GM19324 (cell line): ENCODE measurements around the gene SAMD4B.
"Not testable (repeated sequence)": the region's sequence is repeated elsewhere in the genome, so short reads cannot be mapped to it uniquely, and the experiment has no call there.

ENCODE experiments used
- ATAC-seq: cut with Tn5 transposase; IDR thresholded peaks from one replicate; pipeline ENCODE4 v1.9.1; 2021; ENCODE audit warnings: mild to moderate bottlenecking, moderate library complexity; ENCODE audit not compliant: unreplicated experiment, low FRiP score

SAMD4B gene

DNA sequence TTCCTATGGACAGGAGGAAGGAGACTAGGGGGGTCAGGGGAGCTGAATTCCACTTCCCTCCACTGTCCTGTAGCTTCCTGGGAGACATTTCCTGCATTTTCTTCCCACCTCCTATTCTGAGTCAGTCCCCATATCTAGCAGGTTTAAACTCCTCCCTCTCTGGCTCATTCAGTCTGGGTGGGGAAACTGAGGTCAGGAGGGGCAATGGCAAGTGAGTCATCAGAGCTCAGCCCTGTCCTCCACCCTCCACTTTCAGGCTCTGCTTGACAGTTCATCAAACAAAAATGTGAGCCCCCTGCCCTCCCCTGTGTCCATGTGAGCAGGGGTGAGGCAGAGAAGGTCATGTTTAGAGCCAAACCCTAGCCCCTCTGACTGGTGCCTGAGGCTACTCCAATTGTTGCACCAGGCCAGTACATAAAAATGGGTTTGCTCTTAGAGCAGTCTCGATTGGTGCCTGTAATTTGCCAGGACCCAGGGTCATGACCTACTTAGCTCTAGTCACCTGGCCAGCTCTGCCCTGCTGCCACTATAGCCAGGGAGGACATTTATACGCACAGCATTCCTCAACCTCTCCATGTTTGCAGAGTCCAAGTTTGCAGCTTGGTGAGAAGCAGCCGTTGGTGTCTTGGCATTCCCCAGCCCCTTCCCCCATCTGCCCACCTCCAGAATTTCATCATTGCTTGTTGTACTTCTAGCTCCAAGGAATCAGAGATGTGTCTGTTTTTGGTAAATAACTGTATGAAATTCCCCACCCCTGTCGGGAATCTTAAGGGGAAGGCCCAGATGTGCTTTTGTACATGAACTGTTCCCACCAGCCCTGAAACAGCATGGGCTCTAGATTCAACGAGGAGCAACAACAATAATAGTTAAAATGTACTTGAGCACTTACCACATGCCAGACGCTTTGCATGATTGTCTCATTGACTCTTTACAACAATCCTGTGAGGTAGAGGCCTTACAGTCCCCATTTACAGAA lies 20.7 kb downstream of the SAMD4B start:
- ATAC-seq, result no peak

DNA sequence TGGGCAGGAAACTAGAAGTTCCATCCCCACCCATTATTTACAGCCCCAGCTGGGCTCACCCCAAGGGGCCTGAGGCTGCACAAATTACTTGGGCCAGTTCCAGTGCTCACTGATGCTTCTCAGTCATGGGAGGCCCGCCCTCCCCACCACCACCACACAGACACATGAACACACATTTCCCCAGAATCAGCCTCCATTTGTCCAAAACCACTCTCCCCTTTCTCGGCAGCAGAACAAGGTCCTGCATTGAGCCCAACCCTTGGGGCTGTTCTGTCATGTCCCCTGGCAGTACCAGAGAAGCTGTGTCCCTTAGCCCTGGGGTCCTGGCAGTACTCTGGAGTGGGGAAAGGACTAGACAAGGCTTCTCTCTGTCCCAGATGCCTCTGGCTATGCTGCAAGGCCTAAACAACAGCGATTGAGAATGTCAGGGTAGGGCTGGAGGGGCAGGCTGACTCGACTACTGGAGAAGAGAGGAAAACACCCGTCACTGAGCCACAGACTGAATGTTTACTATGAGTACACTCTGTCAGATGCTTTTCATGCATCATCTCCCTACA lies 21.8 kb downstream of the SAMD4B start:
- ATAC-seq, result no peak

DNA sequence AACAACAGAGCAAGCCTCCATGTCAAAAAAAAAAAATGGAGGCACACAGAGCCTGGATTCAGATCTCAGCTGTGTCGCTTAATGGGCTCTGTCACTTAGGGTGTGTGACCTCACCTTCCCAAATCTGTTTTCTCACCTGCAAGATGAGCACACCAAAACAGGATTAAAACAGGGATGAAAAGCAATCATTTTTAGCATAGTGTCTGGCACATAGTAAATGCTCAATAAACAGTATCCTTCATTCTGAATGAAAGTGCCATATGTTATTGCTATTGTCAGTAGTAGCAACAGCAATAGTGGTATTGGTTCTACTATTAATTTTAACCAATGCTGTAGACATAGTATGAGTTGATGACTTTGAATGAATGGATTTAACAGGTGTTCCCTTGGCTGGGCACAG lies 23.3 kb downstream of the SAMD4B start:
- ATAC-seq, result no peak

DNA sequence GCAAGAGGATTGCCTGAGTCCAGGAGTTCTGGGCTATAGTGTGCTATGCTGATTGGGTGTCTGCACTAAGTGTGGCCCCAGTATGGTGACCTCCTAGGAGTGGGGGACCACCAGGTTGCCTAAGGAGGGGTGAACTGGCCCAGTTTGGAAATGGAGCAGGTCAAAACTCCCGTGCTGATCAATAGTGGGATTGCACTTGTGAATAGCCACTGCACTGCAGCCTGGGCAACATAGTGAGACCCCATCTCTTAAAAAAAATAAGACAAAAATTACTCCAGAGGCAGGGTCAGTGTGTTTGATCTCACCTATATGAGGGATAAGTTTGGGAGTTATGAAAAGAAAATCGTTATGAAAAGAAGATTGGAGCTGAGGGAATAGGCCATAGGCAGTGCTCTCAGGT lies 27.0 kb downstream of the SAMD4B start:
- no peak for ATAC-seq

DNA sequence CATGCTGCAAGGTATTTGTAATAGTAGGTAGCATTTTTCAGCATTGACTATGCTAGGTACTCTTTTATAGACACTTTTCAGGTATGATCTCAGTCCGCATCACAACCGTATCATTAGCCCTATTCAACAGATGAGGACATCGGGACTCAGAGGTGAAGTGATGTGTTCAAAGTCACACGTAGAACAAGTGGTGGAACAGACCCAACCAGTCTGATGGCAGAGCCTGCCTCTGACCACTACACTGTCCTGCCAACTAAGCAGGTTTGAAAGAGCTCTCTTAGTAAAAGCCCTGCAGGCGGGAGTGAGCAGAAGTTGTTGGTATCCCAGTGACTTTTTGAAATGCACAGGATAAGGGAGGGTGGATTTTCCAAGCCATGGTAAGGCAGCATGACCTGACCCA lies 28.5 kb downstream of the SAMD4B start:
- ATAC-seq, result no peak

DNA sequence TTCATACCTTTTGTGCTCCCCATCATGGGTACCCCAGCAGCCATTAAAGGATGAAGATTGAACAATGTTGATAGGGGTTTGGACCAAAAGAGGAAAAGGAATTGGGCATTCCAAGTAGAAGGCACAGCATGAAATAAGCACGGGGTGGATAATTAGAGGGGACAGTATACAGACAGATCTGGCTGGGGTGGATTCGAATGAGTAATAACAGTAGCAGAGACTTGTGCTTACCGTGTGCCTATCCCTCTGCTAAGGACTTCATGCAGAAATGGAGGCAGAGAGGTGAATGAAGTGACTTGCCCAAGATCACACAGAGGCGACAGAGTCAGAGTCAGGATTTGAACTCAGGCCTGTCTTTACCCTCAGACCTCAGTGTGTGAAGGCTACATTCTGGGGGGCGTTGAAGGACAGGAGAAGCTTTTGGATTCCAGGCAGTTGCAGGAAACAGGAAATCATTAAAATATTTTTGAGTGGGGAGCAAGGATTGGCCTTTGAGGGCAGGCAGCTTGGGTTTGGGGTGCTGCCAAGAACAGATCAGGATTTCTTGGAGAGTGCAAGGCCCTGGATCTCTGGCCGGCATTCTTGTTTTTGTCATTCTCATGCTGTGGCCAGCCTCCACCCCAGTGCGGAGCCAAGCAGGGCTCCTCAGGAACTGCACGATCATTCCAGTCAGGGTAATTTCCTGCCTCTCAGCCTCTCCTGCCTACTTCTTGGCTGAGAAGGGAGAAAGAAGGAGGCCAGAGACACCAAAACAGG lies 30.0 kb downstream of the SAMD4B start:
- no peak for ATAC-seq

DNA sequence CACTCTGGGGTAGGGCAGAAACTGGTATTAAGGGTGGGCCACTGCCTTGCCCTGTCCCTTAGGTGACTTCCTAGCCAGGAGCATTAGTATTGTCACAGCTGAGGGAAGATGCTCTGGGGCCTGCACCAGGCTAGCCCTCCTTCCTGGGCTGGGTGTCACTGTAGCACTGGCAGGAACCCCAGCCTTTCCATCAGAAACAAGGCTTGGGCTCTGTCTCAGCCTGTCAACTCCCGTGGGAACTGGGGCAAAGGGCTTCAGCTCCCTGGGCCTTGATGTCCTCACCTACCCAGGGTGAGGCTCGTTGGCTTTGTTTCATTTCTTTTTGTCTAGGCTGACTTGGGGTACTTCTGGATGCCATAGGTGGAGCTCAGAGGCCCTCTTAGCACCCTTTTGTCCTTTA lies 30.7 kb downstream of the SAMD4B start:
- ATAC-seq, result no peak

DNA sequence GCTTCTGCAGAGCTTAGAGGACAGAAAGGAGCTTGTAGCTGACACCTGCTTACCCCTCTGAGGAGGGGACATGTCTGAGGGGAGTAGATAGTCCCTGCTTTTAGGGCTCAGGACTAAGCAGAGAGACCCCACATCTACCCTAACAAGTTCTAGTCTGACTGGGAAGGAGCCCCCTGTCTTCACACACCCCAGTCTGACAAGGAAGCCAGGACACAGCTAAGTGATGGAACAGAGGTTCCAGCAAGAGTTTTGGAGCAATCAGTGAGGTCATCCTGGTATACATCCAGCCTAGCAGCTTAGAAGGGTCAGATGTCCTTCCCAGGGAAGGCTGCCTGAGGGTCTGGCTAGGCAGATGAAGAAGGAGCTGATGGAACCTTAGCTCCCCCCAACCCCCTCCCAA lies 33.7 kb downstream of the SAMD4B start:
- no peak for ATAC-seq

DNA sequence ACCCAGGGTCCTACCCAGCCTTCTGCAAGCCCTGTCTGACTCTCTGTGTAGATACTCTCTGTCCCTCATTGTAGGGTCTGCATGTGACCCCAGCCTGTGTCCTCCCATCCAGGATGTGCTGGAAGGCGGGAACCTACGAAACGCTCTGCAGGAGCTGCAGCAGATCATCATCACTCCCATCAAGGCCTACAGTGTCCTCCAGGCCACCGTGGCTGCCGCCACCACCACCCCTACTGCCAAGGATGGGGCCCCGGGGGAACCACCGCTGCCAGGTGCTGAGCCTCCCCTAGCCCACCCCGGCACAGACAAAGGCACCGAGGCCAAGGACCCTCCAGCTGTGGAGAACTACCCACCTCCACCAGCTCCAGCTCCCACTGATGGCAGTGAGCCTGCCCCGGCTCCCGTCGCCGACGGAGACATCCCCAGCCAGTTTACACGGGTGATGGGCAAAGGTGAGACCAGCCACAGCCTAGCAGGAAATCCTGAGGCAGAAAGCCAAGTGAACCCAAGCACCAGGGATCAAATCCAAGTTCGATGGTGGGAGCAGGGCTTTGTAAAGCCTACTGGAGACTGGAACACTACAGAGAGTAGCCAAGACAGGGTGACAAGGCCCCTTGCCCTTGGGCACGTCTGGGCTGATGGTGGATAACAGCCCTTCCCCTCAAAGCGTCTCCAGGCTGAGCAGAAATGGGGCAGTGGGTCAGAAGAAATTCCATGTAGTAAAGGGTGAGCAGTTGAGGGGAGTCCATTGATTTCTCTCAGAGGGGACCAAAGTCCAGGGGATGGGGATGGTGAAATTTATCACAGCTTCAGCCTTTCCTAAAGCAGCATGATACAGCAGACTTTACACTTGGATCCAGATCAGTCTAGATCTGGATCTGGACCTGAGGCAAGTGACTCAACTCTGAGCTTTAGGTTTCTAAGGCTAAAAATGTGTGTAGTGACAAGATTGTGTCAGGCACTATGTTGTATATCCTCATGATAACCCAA lies 35.4 kb downstream of the SAMD4B start:
- no peak for ATAC-seq

DNA sequence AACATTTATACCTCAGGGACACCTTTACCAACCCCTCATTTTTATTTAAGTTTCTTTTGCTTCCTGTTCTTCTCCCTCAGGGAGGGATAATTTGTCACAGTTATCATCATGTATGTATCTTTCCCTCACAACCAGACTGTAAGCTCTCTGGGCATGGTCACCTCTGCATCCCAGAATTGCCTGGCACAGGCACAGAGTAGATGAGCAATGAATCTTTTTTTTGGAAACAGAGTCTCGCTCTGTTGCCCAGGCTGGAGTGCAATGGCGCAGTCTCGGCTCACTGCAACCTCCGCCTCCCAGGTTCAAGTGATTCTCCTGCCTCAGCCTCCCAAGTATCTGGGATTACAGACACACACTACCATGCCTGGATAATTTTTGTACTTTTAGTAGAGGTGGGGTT lies 37.1 kb downstream of the SAMD4B start:
- not testable (repeated sequence) for ATAC-seq

DNA sequence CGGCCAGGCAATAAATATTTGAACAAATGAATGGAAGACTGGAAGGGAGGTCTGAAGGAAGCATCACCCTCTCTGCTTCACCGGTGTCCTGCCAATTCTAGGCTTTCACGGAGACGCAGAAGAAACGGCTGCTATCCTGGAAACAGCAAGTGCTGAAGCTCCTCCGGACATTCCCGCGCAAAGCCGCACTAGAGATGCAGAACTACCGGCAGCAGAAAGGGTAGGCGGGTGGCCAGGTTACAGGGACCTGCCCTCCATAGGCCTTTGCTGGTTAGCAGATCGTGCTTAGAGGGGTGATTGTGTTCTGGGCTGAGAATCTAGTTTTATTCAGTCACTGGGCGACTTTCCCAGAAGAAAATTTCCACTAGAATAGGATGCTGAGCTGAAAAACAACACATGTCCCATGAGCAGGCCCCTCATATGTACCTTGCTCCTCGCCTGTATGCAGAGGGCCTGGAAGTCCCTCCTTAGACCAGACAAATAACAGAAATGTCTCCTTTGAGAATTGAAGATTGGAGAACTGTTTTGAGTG lies 37.7 kb downstream of the SAMD4B start:
- no peak for ATAC-seq

DNA sequence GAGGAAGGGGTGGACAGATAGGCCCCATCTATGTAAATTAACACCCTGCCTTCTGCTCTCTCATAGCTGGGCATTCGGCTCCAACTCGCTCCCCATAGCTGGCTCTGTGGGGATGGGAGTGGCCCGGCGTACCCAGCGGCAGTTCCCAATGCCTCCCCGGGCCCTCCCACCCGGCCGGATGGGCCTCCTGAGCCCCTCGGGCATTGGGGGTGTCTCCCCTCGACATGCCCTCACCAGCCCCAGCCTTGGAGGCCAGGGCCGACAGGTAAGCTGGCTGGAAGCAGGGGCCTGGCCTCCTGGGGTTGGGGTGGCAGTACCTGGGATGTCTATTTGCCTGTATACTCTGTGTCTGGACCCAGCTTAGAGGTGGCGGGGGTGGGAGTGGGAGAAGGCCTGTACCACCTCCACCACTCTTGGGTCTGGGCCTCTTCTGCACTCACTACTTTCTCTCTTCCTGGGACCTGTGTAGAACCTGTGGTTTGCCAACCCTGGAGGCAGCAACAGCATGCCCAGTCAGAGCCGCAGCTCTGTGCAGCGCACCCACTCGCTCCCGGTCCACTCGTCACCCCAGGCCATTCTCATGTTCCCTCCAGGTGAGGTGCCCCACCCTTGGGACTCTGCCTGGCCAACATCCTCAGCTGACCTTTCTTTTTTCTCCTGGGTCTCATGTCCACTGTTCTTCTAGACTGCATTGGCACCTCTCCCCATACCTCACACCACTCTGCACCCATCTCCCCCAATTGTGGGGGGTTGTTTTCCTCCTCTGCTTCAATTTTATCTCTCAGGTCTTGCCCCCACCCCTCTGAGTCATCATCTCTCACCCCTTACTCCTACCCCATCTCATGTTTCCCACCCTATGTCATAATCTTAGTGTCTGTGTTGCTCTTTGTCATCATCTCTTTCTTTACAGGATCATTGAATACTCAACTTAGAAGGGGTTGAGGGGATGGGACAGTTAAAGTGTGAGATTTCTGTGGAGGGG lies 38.6 kb downstream of the SAMD4B start:
- no peak for ATAC-seq

DNA sequence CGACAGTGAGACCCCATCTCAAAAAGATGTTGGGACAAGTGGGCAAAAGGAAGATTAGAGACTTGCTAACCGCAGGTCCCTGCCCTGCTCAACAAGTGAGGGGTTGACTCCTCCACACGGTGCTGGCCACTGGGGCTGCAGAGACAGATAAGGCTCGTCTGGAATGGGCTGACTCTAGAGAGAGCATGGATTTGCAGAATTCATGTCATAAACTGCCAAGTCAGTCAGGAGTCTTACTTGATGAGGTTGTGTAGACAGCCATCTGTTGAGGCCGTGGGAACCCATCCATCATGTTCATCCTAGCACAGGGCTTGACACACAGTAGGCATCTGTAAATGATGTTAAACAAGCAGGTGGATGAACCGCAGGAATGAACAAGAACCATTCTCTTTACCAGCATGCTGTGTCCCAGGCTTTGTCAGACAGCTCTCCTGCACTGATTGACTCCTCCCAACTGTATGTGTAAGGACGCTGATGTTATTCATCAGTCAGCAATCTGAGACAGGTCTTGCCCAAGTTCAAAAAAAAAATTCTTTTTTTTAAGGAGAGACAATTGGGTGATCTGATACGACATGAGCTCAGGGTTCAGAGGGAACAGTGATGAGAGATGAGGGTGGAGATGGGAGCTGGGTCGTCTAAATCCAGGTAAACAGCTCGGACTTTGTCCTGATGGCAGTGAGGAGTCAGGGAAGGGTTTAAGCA lies 39.8 kb downstream of the SAMD4B start:
- no peak for ATAC-seq

DNA sequence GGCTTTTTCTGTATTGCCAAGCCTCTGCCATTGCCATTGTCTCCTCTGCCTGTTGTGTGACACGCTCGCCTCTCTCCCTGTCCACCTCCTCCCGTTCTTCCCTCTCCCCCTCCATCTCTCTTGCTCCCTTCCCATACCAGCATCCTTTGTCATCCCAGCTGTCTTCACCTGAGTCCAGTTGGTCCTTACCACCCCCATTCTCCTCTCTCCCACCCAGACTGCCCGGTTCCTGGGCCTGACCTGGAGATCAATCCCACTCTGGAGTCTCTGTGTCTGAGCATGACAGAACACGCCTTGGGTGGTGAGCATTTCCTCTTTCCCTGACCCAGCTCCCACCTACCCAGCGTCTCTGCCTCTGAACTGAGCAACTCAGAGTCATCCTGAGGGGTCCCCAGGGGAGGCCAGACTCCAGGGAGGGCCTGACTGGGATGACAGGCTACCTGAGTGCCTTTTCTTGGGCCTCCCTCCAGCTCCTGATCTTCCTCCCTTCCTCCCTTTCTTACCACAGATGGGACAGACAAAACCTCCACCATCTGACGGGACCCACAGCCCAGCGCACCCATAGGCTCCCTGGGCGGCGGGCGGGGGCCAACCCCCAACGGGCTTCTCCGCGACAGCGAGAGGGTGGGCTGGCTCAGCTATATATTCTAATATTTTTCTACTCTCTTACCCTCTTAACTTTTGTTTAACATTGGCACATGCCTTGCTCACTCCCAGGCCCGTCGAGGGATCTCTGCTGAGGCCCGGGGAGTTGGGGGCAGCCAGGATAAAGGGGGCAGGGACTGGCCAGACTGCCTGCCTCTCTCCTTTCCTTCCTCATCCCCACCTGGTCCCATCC lies 41.0 kb downstream of the SAMD4B start:
- no peak for ATAC-seq

DNA sequence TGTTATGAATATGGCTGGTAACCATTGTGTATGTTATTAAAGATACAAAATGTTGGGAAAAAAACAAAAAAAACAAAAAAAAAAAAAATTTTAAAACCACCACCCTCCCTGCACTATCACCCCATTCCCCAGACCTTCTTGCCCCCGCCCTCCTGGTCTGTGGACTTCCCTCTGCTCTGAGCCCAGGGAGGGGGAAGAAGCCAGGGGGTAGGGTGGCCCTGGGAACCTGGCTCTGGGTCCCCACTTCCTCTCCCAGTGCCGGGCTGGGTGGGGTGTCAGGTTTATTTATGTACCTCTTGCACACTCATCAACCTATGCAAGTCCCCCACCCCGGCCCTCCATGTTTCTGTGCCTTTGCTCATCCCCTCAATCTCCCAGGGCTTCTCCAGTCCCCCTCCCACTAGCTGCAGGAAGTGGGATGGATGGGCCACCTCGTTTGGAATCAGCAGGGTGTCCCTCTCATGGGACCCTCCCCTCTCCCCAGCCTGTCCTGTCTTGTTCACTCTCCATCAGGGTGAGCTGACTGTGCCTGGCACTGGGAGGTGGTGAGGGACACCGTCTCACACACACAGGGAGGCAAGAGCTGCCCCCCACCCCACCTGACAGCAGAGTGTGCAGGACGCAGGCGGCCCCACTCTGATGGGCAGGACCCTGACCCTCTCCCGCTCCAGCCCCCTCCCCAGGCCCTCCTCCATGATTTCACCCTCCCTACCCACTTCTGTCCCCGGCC lies 42.8 kb downstream of the SAMD4B start:
- ATAC-seq, result no peak

DNA sequence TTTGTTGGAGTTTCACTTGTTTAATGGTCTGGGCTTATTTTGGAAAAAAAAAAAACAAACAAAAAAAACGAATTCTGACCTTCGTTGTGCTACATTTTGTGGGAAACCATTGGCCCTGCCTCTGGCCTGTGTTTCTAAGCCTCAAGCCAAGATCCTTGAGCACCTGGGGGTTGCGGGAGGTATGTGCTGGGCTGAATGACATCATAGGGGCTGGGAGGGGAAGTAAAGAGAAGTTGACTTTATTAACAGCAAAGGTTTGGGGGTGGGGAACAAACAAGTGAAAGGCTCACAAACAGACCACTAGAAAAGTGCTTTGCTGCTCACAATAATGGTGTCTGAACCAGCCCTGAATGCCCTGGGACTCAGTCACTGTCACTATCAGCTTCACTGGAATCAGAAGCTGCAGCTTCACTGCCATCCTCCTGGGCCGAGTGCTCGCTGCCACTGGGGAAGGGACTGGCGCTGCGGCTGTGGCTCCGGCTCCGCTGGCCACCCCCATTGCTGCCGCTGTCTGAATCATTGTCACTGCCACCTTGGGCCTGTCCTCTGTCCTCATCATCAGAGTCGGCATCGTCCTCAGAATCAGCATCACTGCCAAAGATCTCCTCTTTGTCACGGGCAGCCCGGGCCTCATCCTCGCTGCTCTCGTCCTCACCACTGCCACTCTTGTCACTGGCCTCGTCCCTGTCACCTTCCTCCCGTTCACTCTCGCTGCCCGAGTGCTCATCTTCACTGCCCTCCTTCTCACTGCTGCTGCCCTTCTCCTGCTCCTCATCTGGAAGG lies 43.6 kb downstream of the SAMD4B start:
- no peak for ATAC-seq
